Type B pancreatic cell (in vitro differentiated cells): ENCODE results near the gene DLGAP4. TPM values are rescaled to one million over a fixed set of nuclear protein-coding genes. Genes with fewer than 3 reads are reported as not detected.

Experiments
- DNase-seq: peaks from one replicate; pipeline ENCODE4 v3.0.0; 2021; ENCODE audit warnings: mixed read lengths; ENCODE audit not compliant: unreplicated experiment; ENCODE audit errors: extremely low spot score
- H3K27ac Mint-ChIP-seq: 2 replicates; pipeline ENCODE4 v1.8.0; 2021; ENCODE audit warnings: mild to moderate bottlenecking, mixed read lengths
- H3K27me3 Mint-ChIP-seq: 2 replicates; pipeline ENCODE4 v1.8.0; 2021; ENCODE audit warnings: mixed read lengths
- H3K36me3 Mint-ChIP-seq: 2 replicates; pipeline ENCODE4 v1.8.0; 2021; ENCODE audit warnings: mixed read lengths
- H3K4me1 Mint-ChIP-seq: one replicate; pipeline ENCODE4 v1.8.0; 2021; ENCODE audit warnings: mixed read lengths; ENCODE audit not compliant: unreplicated experiment
- H3K4me3 Mint-ChIP-seq: 2 replicates; pipeline ENCODE4 v1.8.0; 2021; ENCODE audit warnings: mild to moderate bottlenecking, mixed read lengths
- H3K9me3 Mint-ChIP-seq: 2 replicates; pipeline ENCODE4 v1.8.0; 2021; ENCODE audit warnings: mixed read lengths
- CTCF ChIP-seq: fragments of 200-600 bp; sonication (generic); conservative IDR thresholded peaks from 2 replicates; pipeline ENCODE4 v1.5.0; 2021; ENCODE audit warnings: antibody characterized with exemption, mild to moderate bottlenecking
- total RNA-seq: library from RNA; stranded (reverse); gene quantifications from 2 replicates; pipeline ENCODE4 v1.2.1, GENCODE V29; 2021; ENCODE audit warnings: low replicate concordance

The DLGAP4 gene
- total RNA-seq, 1 donor from 2014 or later, result 78.0 TPM

DNA sequence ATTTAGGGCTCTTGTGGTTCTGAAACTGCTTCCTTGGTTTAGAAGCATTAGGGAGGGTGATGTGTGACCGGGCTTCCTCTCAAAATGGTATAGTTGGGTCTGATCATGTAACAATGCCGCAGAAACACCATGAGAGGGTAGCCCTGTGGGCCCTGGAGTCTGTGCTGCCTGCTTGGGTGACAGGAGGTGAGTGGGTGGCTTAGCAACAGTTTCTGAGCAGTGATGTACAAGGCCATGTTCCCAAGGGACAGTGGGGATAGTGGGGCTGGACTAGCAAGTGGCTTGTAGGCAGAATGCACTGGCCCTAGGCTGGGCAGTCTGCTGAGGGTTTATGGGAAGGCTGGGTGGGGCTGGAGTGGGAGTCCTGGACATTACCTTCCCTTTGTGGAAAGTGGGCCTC lies 128.2 kb downstream of the DLGAP4 start:
- no peak for DNase-seq
- Mint-ChIP-seq H3K4me3 (no peak overlapping the region), H3K4me1 (no peaks in the 10 kb centered on the region), H3K36me3 (no peaks in the 10 kb centered on the region), H3K27me3 (peaks cover 7% of the 10 kb centered on the region), H3K27ac (no peak overlapping the region), H3K9me3 (no peaks in the 10 kb centered on the region)
- TF ChIP-seq CTCF, result no peak

DNA sequence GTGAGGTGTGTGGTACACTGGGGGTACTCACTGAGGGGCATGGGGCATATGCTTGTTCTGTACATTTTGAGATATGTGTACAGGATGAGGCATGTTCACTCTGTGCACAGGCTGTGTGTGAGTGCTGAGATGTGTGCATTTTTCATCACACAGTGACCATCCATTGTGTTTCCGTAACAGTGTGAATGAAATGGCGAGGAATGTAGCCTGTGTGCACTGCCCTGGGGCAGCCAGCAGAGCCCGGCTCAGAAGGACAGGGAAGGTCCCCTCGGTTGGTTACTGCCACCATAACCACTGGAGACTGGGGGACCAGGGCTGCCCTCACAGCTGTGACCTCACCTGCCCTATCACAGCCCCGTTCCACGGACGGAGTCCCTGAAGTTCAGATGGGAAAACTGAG lies 129.0 kb downstream of the DLGAP4 start:
- H3K36me3 Mint-ChIP-seq, result no peaks in the 10 kb centered on the region
- no peak for TF ChIP-seq CTCF
- no peak overlapping the region for H3K27ac Mint-ChIP-seq
- no peak overlapping the region for H3K4me3 Mint-ChIP-seq
- no peaks in the 10 kb centered on the region for H3K9me3 Mint-ChIP-seq
- H3K27me3 Mint-ChIP-seq, result peaks cover 7% of the 10 kb centered on the region
- H3K4me1 Mint-ChIP-seq, result no peaks in the 10 kb centered on the region
- DNase-seq, result no peak

GRCh38 chr20:36435592-36436541 lies 129.7 kb downstream of the DLGAP4 start:
- no peaks in the 10 kb centered on the region for H3K9me3 Mint-ChIP-seq
- no peak overlapping the region for H3K4me3 Mint-ChIP-seq
- no peaks in the 10 kb centered on the region for H3K4me1 Mint-ChIP-seq
- H3K27me3 Mint-ChIP-seq, result peaks cover 7% of the 10 kb centered on the region
- DNase-seq, result no peak
- H3K36me3 Mint-ChIP-seq, result no peaks in the 10 kb centered on the region
- TF ChIP-seq CTCF, result no peak
- H3K27ac Mint-ChIP-seq, result no peak overlapping the region

- no peaks in the 10 kb centered on the region for H3K36me3 Mint-ChIP-seq
- no peak overlapping the region for H3K4me3 Mint-ChIP-seq
- no peaks in the 10 kb centered on the region for H3K4me1 Mint-ChIP-seq
- DNase-seq, result peak; percentile 82
- no peak overlapping the region for H3K27ac Mint-ChIP-seq
- peak; percentile 96 for TF ChIP-seq CTCF
- peaks cover 7% of the 10 kb centered on the region for H3K27me3 Mint-ChIP-seq
- H3K9me3 Mint-ChIP-seq, result no peaks in the 10 kb centered on the region
Observed at GRCh38 chr20:36439040-36439730, 133.0 kb downstream of the DLGAP4 start.

DNA sequence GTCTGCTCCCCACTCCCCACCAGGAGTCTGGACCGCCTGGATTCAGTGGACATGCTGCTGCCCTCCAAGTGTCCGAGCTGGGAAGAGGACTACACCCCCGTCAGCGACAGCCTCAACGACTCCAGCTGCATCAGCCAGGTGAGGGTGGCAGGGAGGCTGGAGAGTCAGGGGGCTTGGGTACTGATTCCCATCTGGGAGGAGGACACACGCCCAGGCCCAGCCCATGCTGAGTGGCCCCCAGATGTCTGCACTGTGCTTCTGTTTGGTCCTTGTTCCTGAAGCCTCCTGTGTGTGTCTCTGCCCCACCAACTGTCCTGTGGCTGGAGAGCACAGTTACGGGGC lies 133.6 kb downstream of the DLGAP4 start:
- TF ChIP-seq CTCF, result peak; percentile 56
- Mint-ChIP-seq H3K27ac (no peak overlapping the region), H3K27me3 (peaks cover 4% of the 10 kb centered on the region), H3K4me1 (no peaks in the 10 kb centered on the region), H3K36me3 (no peaks in the 10 kb centered on the region), H3K9me3 (no peaks in the 10 kb centered on the region), H3K4me3 (no peak overlapping the region)
- no peak for DNase-seq
